Measurements from ENCODE around the gene HPS3.

HPS3 gene

DNA sequence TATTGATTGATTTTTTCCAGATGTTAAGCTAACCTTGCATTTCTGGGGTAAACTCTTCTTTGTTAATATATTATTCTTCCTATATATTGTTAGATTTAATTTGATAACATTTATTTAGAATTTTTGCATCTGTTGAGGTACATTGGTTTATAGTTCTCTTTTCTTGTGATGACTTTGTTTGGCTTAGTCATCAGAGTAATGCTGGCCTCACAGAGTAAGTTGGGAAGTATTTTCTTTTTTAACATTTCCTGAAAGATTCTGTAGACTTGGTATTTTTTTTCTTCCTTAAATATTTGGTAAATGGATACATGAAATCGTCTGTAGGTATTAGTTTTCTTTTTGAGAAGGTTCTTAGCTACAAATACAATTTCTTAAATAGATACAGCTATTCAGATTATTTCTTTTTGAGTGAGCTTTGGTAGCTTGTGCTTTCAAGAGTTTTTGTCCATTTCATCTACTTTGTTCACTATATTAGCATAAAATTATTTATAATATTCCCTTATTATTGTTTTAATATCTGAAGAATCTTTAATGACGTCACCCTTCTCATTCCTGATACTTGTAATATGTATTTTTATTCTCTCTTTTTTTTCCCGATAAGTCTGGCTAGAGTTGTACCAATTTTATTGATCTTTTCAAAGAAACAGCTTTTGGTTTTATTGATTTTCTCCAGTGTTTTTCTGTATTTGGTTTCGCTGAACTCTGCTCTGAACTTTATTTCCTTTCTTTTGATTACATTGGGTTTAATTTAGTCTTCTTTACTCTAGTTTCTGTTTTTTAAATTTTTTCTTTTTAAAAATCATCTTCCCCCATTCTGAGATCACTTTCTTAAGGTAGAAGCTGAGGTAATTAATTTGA, 6.5 kb upstream of the HPS3 start:
- DNase-seq = no peak

GRCh38 chr3:149128821-149129220, 617 bp upstream of the HPS3 start:
- DNase-seq = no peak

- DNase-seq = peak; percentile 40
Observed at GRCh38 chr3:149131589-149131988, 2.2 kb downstream of the HPS3 start.

DNA sequence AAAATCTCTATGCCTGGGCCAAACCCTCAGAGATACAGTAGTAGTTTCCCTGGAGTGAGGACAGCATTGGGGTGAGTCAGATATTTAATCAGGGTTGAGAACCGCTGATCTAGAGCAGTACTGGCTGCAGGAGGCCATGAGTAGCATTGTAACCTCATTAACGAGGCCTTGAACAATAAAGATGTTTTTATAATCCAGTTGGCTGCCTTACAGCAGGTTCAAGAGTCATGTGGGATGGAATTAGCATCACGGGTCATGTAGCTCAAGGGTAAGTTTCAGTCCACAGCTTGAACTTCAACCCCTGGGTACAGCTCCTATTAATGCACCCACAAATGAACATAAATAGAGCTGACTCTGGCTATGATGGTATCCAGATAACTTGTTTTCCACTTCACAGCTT, 5.1 kb downstream of the HPS3 start:
- no peak for DNase-seq

GRCh38 chr3:149142682-149143081, 13.2 kb downstream of the HPS3 start:
- no peak for DNase-seq

- no peak for DNase-seq
Observed at GRCh38 chr3:149145356-149145755, 15.9 kb downstream of the HPS3 start.

DNA sequence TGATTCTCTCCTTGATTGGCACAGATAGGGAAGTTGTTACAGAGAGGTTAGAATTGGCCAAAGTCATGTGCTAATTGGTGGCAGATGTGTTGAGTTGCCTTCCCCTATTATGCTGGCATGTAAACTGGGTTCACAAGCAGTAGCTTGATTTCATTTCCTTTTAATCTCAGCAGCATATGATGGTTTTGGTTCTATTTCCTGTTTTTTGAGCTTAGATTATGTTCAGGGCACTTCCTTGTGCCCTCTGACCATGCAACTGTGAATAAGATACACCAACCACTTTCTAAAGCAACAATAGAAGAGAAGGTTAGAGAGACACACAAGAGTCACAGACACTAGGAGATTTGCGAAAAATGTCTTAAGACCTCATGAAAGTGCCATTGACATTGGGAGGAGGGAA, 16.5 kb downstream of the HPS3 start:
- no peak for DNase-seq

- no peak for DNase-seq
Observed at GRCh38 chr3:149150436-149150835, 21.0 kb downstream of the HPS3 start.

GRCh38 chr3:149151843-149152242, 22.4 kb downstream of the HPS3 start:
- no peak for DNase-seq

DNA sequence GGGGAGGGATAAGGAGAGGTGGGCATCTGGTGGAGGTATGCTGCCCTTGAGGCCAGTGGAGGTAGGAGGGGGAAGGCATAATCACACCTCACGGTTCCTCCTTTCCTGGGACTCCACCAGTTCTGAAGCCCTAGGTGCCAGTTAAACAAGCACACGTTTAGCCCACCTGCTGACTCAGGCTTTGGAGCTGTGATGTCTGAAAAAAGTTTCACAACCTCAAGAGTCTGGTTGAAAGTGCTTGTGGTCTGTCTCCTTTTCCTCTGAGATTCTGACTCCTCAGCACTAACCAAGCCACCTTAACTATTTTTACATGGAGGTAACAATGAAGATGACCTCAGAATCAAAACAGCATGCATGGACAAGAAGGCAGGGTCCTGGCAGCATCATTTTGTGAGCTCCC, 23.0 kb downstream of the HPS3 start:
- DNase-seq = peak; percentile 65

DNA sequence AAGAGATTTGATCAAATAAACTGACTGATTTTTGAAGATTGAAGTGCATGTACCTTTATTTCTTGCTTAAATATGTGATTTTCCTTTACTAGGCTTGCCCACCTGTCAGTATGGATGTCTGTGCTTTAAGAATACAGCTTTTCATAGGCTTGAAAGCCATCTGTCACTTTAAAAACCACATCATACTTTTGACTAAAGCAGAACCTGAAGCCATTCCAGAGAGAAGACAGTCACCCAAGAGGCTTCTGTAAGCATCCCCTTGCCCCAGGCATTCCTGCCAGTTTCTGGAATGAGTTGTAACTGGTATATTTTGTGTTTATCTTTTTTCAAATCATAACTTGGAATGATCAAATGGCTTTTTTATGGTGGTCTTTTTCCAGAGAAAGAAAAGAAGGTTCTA, 24.0 kb downstream of the HPS3 start:
- no peak for DNase-seq

- no peak for DNase-seq
Observed at GRCh38 chr3:149160754-149161300, 31.4 kb downstream of the HPS3 start.

- no peak for DNase-seq
Observed at GRCh38 chr3:149162007-149162406, 32.6 kb downstream of the HPS3 start.

DNA sequence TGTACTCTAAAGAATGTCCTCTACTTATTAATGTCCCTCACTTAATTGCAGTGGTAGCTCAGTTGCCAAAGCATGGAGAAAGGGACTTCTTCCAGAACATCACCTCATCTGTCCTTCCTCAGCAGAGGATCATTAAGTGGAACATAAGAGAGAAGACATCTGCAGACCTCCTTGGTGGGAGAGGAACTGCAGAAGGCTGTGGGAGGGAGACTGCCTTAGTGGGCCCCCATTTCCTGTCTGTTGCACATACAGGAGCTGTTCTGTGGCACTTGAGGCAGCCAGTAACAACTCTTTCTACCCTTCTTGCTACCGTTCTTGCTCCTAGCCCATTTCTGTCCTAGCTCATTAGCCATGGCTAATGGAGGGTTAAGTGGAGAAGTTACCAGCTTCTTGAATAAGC, 33.6 kb downstream of the HPS3 start:
- DNase-seq = no peak

DNA sequence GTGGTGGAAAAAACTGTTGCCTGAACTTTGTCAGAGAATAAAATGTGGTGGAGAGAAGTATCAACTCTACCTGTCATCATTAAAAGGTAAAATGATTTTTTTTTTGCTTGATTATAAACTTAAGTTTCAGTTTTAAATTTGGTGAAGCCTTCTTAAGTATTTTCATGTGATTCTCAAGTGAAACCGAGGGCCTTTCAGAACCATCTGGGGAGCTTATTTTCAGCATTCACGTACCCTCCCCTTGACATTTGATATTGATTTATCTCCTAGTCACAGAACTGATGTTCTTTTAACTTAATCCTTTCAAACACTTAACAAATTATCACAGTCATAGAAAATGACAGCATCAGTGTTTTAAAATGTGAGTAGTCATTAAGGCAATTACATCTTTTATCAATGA, 38.5 kb downstream of the HPS3 start:
- no peak for DNase-seq

GRCh38 chr3:149170672-149171071, 41.2 kb downstream of the HPS3 start:
- no peak for DNase-seq

DNA sequence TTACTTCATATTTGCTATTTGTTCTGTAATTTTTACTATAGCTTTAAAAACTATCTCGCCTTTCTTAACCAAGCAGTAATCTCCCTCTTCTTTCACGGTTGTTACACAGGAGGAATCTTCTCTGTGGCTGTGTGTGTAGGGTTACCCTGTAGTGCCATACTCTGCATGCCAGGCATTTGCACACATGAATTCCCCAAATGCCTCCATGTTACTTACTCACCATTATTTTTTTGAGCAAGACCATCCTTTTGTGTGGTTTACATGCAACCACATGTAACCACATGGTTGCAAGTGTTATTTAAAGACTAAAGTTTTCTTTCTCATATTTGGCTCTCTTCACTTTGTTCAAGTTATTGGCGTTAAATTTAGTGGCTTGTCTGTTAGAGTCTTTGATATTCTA, 45.5 kb downstream of the HPS3 start:
- peak; percentile 56 for DNase-seq

DNA sequence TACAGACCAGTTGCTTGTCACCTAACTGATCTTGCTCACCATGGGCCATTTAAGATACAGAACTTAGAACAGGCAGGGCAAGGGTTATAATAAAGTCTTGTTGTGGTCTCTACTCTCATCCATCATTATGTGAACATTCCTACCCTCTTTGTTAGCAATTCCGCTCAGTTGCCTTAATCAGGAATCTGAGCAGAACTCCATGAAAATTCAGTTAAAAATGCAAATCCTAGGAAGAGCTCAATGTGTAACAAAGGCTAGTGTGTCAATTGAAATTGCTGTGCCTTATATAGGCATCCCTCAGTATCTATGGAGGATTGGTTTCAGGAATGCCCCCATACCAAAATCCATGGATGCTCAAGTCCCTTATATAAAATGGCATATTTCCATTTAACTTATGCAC, 47.7 kb downstream of the HPS3 start:
- DNase-seq = no peak

- DNase-seq = no peak
Observed at GRCh38 chr3:149179220-149179619, 49.8 kb downstream of the HPS3 start.

DNA sequence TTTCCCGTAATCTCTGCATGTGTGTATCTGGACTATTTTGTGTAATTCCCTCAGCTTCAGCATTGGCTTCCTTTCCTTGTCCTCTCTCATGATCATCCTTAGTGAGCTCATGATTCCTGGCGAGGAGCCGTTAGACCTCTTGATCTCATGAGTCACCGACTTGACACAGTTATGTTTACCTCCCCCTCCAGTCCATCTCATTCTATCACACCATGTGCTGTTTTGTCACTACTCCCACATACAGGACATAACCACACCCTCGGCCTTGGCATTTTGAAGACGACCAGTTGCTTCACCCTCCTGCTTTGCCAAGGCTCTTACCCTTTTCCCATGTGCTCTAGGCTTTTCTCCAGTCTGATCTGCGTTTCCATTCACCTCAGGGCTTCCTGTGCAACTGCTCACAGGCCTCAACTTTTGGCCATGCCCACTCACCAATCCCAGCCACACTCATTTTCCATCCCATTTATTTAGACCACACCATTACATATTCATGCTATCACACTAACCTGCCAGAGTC, 50.7 kb downstream of the HPS3 start:
- DNase-seq = no peak

- no peak for DNase-seq
Observed at GRCh38 chr3:149181182-149181581, 51.7 kb downstream of the HPS3 start.

- no peak for DNase-seq
Observed at GRCh38 chr3:149186219-149186618, 56.8 kb downstream of the HPS3 start.

DNA sequence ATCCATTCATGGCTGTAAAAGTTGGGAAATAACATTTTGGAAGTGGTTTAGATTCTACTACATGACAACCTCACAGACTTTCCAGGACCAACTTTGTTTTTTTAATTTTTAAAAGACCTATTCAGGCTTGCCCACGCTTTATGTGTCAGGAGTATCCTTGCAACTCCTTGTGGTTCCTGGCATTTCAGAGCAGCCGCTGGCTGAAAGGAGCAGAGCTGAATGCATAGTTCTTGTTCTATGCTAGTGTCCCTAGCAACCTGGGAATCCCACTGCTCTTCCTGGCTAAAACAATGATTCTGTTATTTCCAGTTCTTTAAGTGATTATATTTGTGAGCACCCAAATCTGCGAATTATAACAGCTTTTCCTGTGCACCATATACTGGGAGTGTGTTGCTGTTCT, 57.3 kb downstream of the HPS3 start:
- DNase-seq = no peak

GRCh38 chr3:149188494-149188893, 59.1 kb downstream of the HPS3 start:
- DNase-seq = no peak

DNA sequence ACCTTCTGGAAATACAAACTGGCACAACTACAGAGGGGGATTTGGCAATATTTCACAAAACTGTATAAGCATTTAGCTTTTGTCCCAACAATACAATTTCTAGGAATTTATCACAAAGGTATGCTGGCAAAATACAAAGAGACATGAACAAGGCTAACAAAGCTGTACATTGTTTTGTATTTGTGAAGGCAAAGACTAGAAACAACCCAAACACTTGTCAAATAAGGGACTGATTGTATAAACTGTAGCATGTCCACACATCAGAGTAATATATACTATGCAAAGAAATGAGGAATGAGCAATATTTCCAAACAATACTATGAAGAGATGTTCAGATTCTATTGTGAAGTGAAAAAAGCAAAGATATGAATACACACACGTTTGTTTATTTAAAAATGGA, 65.8 kb downstream of the HPS3 start:
- DNase-seq = no peak

Data from activated CD4-positive, alpha-beta T cell treated with anti-CD3 and anti-CD28 coated beads, Interleukin-2, Interleukin-6, amounts not matched to agents 100 ng/mL and 50 ng/mL, durations not matched to agents 16 hours and 8 hours (primary cell).